GM19395 (cell line): ENCODE data around the gene INAFM1.

ENCODE experiments used
- ATAC-seq: cut with Tn5 transposase; IDR thresholded peaks from one replicate; pipeline ENCODE4 v1.9.1; 2021; ENCODE audit warnings: mild to moderate bottlenecking, moderate library complexity; ENCODE audit not compliant: unreplicated experiment

INAFM1 gene

DNA sequence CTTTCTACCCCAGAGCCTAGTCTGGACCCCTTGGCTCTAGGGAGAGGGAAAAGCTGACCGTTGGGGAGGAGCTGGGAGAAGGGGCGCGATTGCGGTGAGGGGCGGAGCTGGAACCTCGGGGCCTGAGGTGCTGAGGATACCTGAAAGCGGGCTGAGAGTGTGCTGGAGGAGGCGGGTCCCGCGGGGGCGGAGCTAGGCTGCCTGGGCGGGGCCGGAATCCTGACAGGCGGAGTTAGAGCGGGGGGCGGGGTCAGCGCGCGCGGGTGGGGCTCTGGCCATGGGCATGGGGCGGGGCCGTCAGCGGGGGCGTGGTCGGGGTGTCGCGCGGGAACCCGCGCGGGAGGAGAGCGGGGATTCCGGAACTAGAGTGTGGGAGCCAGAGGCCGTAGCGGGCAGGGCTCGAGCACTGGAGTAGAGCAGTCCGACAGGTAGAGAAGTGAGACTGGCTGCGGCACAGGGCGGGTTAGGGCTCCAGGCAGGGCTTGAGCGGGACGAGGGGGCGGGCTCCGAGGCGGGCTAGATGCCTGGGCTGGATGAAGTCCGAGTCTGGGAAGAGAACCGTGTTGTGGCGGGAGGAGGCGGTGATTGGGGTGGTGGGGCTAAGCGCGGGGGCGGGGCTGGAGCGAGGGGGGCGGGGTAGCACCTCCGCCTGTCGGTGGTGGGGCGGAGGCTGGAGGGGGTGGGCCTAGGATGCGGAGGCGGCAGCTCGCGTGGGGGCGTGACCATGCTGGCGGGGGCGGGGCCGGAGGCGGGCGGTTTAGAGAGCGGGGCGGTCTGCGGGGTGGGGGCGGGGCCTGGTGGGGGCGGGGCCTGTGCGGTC, at the start of gene INAFM1:
TSS of gene INAFM1 (plus strand) at position 815 of the 820 bp plus-strand sequence. CDS start 35 bp downstream, outside the sequence.
- ATAC-seq: peak; percentile 62

GRCh38 chr19:47225746-47226425, 48.8 kb upstream of the INAFM1 start:
- peak; percentile 31 for ATAC-seq

GRCh38 chr19:47226426-47227351, 48.0 kb upstream of the INAFM1 start:
- peak; percentile 31 for ATAC-seq

GRCh38 chr19:47227352-47228167, 47.1 kb upstream of the INAFM1 start:
- ATAC-seq: no peak

GRCh38 chr19:47228168-47228936, 46.3 kb upstream of the INAFM1 start:
- no peak for ATAC-seq

DNA sequence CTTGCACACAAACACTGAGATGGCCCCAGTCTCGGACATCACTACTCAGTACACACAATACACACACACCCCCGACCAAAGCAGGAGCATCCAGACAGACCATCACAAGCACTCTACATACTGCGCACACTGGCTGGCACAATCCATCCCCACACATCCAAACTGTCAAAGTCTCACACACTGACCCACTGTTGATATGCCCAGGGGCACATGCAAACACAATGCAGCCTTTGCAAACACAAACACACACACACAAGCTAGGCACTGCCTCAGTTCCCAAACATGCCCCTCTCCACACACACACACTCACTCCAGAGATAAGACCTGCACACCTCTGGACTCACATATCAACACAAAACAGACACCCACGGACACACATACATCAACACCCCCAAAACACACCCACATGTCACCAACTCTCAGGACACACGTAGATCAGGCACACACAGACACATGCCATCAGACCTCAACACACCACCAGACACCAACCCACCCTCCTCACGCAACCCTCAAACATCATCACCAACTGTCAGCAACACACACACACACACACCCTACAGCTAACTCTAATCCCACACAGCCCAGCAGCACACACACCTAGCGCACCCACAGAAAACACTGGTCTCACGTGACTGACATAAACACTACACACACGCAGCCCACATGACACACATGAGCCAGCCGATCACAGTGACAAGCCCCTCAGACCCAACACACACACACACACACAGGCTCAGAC, 45.6 kb upstream of the INAFM1 start:
- ATAC-seq: no peak

DNA sequence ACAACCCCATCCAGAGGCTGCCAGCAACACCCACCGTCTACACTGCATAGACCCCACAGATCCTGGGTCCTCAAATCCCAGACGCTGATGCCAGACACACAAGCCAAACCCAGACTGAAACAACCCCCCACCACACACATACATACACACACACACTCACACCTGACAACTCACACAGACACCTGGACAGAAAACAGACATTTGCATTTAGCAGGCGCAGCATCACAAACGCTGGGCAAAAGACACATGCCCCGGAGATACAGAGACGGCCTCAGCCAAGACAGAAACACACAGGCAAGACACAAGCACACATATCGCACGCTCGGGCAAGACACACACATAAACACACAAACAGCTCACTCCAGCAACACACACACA, 45.0 kb upstream of the INAFM1 start:
- no peak for ATAC-seq

DNA sequence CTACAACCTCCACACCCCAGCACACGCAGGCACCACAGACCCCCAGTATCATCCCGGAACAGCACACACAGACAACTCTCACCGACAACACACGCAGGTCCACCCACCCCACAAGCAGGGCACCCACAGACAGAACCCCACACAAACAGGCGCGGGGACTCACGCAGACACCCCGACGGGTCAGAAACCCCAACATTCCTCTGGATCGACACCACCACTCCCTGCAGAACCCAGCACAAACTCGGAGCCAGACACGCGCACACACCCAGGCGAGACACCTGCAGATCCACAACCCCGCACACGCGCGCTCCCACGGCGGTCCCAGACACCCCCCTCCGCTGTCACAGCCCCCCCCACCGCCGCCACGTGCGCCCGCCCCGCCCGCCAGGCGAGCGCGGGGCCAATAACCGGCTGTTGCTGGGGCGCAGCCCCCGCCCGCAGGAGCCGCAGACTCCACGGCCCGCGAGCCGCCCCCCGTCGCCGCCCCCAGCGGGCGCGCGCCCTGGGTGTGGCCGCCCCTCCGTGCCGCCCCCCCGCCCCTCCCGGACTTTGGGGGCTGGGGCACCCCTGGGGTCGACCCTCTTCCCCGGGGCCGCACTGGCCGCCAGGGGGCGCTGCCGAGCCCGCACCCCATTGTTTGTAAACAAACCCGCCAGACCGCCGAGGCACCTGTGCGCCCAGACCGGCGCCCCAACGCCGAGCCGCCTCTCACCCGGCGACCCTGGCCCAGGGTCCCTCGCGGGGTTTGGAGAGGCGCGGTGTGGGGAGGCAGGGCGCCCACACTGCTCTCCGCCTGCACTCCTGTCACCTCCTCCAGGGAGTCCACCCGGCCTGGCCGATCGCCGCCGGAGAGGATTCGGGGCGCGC, 44.4 kb upstream of the INAFM1 start:
- no peak for ATAC-seq

DNA sequence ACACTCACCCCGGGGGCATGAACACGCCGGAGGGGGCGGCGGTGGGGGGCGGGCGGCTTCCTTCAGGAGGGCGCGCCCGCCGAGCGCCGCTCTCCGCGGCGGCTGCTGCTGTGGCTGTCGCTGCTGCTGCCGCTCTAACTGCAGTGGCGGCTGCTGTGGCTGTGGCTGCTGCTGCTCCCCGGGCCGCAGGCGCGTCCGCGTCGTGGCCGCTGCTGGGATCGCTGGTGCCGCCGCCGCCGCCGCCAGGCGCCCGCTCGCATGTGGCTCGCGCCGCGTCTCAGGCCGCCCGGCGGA, 43.8 kb upstream of the INAFM1 start, which contains the start of gene BBC3:
TSS of gene BBC3 (minus strand) at position 279 of the 294 bp plus-strand sequence. CDS start 2,768 bp downstream, outside the sequence.
- no peak for ATAC-seq

DNA sequence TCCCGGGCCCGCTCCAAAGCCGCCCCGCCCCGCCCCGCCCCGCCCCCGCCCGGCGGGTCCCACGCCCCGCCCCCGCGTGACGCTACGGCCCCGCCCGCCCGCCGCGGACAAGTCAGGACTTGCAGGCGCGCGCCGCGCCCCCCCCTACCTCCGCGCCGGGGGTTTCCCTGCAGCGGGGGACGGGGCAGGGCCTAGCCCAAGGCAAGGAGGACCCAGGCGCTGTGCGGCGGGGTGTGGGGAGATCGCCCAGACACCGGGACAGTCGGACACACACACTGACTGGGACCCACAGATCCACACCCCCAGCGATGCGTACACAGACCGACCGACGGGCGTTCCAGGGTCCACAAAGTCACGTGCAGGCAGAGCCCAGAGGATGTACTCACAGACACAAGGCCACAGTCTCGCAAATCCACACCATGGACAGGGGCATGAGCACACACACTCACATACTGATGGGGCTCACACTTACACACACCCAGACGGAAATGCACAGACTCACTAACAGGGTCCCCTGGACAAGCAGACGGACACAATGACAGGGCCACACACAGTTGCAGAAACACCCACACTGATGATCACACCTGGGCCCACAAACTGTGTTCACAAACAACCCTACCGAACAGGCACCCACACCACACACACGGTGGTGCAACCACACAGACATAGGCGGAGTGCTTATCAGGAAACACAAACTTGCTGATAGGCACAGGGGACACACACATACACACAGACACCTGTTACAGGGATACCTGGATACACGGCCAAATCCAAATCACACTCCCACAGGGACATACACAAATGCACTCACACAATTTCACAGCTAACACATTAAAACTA, 43.2 kb upstream of the INAFM1 start:
- ATAC-seq: no peak

DNA sequence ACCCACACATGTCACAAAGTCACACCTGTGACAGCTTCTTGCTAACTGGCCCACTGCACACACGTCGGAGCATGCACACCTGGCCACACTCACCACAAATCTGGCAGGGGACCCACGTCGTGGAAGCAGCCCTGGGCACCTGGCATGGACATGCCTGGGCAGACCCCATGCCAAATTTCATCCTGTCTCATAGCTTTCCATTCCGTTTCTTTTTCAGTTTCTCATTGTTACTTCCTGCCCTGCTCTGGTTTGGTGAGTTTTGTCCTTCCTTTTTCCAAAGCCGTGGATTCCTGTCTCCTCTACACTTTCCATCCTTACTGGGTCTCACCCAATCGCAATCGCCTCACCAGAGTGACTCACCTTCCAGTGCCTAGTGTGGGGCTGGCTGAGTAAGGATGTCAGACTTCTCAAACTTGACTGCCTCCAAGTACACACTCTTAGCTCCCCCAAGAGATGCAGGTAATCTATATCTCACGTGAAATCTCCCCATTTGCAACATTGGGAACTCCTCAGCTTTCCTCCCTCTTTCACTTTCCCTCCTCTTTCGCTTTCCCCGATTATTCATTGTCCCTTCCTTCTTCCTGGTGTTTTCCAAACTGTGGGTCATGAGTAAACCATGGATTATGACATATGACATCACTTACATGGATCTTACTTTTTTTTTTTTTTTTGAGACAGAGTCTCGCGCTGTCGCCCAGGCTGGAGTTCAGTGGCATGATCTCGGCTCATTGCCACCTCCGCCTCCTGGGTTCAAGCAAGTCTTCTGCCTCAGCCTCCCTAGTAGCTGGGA, 42.1 kb upstream of the INAFM1 start:
- ATAC-seq: no peak

- ATAC-seq: no peak
These were observed 38.5 kb upstream of the INAFM1 start for GRCh38 chr19:47236072-47236675.

- ATAC-seq: no peak
These were observed 35.5 kb upstream of the INAFM1 start for GRCh38 chr19:47239152-47239551.

GRCh38 chr19:47239610-47240296, 34.9 kb upstream of the INAFM1 start:
- no peak for ATAC-seq

DNA sequence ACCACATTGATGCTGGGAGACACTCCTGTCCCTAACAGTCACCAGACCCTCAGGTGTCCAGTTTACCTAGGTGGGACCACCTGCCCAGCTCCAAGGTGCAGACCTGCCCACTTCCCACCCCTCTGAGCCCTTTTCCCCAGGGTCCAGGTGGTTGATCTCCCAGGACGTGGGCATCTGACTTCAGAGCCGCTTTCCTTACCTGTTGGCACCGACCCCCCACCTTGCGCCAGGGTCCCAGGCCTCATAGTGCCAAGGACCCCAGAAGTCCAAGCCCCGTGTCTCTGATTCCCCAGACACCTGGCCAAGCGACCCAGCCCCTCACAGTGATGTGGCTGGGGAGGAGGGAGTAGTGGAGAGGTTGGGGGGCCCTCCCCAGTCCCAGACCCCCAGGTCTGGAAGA, 34.1 kb upstream of the INAFM1 start:
- ATAC-seq: no peak
